Right lobe of liver (tissue), 4 donors: ENCODE measurements around the gene SRCAP.

Experiments
- CTCF ChIP-seq, 4 donors: fragments of 200-600 bp in 3 of 4; fragments of 450-650 bp in 1 of 4; IDR thresholded peaks; one replicate each; pipeline versions ENCODE4 v1.5.1 to v1.8.0; 2016 to 2022; ENCODE audit warnings: antibody characterized with exemption in 4 of 4, mild to moderate bottlenecking in 2 of 4
- POLR2A ChIP-seq: fragments of 450-650 bp; IDR thresholded peaks from one replicate; pipeline ENCODE4 v1.6.1; 2017; ENCODE audit warnings: antibody characterized with exemption, mild to moderate bottlenecking
- donor health status: DM: no; HTN: no; CAD: no.
- donor health status: DM: no; HTN: no; CAD: no.
- donor health status: DM: no; HTN: yes; CAD: no.

DNA sequence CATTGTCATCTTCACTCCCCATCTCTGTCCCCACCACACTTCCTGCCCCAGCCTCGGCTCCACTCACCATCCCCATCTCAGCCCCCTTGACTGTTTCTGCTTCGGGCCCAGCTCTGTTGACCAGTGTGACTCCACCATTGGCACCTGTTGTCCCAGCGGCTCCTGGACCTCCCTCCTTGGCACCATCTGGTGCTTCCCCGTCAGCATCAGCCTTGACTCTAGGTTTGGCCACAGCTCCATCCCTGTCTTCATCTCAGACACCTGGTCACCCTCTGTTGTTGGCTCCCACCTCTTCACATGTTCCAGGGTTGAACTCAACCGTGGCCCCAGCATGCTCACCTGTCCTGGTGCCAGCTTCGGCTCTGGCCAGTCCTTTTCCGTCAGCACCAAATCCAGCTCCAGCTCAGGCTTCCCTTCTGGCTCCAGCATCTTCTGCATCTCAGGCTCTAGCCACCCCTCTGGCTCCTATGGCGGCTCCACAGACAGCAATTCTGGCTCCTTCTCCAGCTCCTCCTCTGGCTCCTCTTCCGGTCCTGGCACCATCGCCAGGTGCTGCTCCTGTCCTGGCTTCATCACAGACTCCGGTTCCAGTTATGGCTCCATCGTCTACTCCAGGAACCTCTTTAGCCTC lies 24.9 kb downstream of the SRCAP start:
- TF ChIP-seq CTCF (IDR thresholded peaks at IDR 0.05), result no peak
- no peak for TF ChIP-seq POLR2A
